Measurements from ENCODE around the gene ABCG1.

DNA sequence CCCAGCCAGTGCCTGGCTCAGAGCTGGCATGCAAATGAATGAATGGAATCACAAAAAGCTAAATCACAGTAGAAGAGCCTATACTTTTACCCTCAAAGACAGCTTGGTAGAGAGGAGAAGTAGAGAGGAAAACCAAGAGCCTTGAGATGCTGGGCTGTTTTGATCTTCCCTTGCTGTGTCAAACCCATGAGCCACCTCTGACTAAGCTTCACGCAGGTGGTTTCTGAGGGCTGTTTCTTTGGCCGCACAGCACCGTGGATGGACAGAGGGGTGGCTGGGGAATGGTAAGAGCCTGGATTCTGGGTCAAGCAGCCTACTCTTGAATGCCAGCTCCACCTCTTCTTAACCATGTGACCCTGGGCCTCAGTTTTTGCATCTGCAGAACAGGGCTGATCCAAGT is 18.6 kb downstream of the ABCG1 start:
- TF ChIP-seq, protein P1, sequence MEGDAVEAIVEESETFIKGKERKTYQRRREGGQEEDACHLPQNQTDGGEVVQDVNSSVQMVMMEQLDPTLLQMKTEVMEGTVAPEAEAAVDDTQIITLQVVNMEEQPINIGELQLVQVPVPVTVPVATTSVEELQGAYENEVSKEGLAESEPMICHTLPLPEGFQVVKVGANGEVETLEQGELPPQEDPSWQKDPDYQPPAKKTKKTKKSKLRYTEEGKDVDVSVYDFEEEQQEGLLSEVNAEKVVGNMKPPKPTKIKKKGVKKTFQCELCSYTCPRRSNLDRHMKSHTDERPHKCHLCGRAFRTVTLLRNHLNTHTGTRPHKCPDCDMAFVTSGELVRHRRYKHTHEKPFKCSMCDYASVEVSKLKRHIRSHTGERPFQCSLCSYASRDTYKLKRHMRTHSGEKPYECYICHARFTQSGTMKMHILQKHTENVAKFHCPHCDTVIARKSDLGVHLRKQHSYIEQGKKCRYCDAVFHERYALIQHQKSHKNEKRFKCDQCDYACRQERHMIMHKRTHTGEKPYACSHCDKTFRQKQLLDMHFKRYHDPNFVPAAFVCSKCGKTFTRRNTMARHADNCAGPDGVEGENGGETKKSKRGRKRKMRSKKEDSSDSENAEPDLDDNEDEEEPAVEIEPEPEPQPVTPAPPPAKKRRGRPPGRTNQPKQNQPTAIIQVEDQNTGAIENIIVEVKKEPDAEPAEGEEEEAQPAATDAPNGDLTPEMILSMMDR (IDR thresholded peaks at IDR 0.05), result no peak
- TF ChIP-seq POLR2AphosphoS5 (IDR thresholded peaks at IDR 0.05) (no peak), EP300 (IDR thresholded peaks at IDR 0.05) (no peak)

All from stomach (tissue), 4 donors.